Measurements from ENCODE around the gene ACOT12. TPM values are rescaled to one million over a fixed set of nuclear protein-coding genes. Genes with fewer than 3 reads are reported as not detected.

Gene ACOT12
- total and polyA plus RNA-seq, 2 experiments from 2014 or later = 0.15 TPM; not detected in 1

GRCh38 chr5:81397176-81397575 is 3.2 kb upstream of the ACOT12 start (continued):
- TF ChIP-seq CREB1 (CRISPR knock-in tag; IDR thresholded peaks at IDR 0.05; ENCODE audit: low read depth) (no peak), CTCF (conservative IDR thresholded peaks at IDR 0.05; ENCODE audit: low read depth in 2 of 2) (no peak), ZNF114 (CRISPR knock-in tag; IDR thresholded peaks at IDR 0.05) (no peak)

GRCh38 chr5:81395262-81395661 is 1.3 kb upstream of the ACOT12 start:
- H3K4me3 ChIP-seq = no peak overlapping the region
- Mint-ChIP-seq H3K4me3 (no peak overlapping the region), H3K9me3 (no peaks in the 10 kb centered on the region; the same call in 2 of the 3 replicates), H3K27ac (no peak overlapping the region), H3K36me3 (ENCODE audit: low read depth) (no peaks in the 10 kb centered on the region), H3K27me3 (ENCODE audit: insufficient read depth, low read depth, poor library complexity) (peaks cover 8% of the 10 kb centered on the region), H3K4me1 (no peaks in the 10 kb centered on the region)
- no peak overlapping the region for H3K4me2 ChIP-seq
- H3K4me1 ChIP-seq (ENCODE audit: insufficient read depth) = no peaks in the 10 kb centered on the region
- H3K9me2 ChIP-seq (ENCODE audit: insufficient read depth) = no peaks in the 10 kb centered on the region
- H3K27me3 ChIP-seq (ENCODE audit: insufficient read depth) = peaks cover 26% of the 10 kb centered on the region
- no peaks in the 10 kb centered on the region for H3K79me2 ChIP-seq (replicated peaks; ENCODE audit: insufficient read depth)
- no peaks in the 10 kb centered on the region for H3K36me3 ChIP-seq (ENCODE audit: insufficient read depth)
- ATAC-seq (no peak), DNase-seq (ENCODE audit: low spot score) (no peak)
- no peak overlapping the region for H3K27ac ChIP-seq (ENCODE audit: low read depth)
- 0 out of 2 replicates have a peak, but pooled peaks cover 4% of the 10 kb centered on the region for H3F3A ChIP-seq (replicated peaks; ENCODE audit: low read depth)
- H2AFZ ChIP-seq = no peak overlapping the region
- H4K20me1 ChIP-seq (replicated peaks; ENCODE audit: insufficient read depth) = no peaks in the 10 kb centered on the region
- no peak for TF ChIP-seq ZNF114 (CRISPR knock-in tag; IDR thresholded peaks at IDR 0.05)
- no peak for TF ChIP-seq POLR2AphosphoS5 (IDR thresholded peaks at IDR 0.05; ENCODE audit: low read depth)
- TF ChIP-seq ZNF331 (CRISPR knock-in tag; IDR thresholded peaks at IDR 0.05; ENCODE audit: low read depth) = no peak
- TF ChIP-seq CTCF (conservative IDR thresholded peaks at IDR 0.05; ENCODE audit: low read depth in 2 of 2) = no peak
- TF ChIP-seq ZNF462 (CRISPR knock-in tag; IDR thresholded peaks at IDR 0.05) = no peak
- TF ChIP-seq ETS1 (IDR thresholded peaks at IDR 0.05) = no peak
- TF ChIP-seq JUNB (IDR thresholded peaks at IDR 0.05; ENCODE audit: unreplicated experiment) = no peak
- TF ChIP-seq EZH2phosphoT487 (IDR thresholded peaks at IDR 0.05; ENCODE audit: unreplicated experiment) = no peak
- TF ChIP-seq NANOG (IDR thresholded peaks at IDR 0.05; ENCODE audit: borderline replicate concordance) = no peak
- no peak for TF ChIP-seq STAT1 (IDR thresholded peaks at IDR 0.05; ENCODE audit: unreplicated experiment)
- no peak for TF ChIP-seq CREB1 (CRISPR knock-in tag; IDR thresholded peaks at IDR 0.05; ENCODE audit: low read depth)

Data from GM23338 (cell line).